ENCODE results near the gene AP2S1. TPM values are rescaled to one million over a fixed set of nuclear protein-coding genes. Genes with fewer than 3 reads are reported as not detected.
"Not testable (repeated sequence)": the region's sequence is repeated elsewhere in the genome, so short reads cannot be mapped to it uniquely, and the experiment has no call there.

The AP2S1 gene
- total RNA-seq, 1 donor from 2014 or later: 172 TPM

DNA sequence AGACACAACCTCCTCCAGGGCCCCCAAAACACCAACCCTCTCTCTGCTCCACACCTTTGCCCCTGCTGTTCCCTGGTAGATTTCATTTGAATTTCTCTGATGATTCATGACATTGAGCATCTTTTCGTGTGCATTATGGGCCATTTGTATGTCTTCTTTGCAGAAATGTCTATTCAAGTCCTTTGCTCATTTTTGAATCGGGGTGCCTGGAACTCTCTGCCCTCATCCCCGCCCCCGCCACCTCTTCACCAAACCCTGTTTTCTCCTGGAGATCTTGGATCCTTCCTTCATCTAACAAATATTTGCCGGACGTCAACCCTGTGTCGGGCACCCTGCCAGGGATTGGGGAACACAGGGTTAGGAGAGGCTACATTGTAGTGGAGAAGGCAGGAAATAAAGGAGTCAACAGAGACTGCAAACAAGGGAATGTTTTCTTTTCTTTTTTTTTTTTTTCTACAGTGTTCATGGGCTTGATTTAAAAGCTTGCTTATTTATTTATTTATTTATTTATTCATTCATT is 36.7 kb downstream of the AP2S1 start:
- H3K4me3 ChIP-seq (ENCODE audit: low read depth, low read length): no peak overlapping the region
- TF ChIP-seq, protein P1, sequence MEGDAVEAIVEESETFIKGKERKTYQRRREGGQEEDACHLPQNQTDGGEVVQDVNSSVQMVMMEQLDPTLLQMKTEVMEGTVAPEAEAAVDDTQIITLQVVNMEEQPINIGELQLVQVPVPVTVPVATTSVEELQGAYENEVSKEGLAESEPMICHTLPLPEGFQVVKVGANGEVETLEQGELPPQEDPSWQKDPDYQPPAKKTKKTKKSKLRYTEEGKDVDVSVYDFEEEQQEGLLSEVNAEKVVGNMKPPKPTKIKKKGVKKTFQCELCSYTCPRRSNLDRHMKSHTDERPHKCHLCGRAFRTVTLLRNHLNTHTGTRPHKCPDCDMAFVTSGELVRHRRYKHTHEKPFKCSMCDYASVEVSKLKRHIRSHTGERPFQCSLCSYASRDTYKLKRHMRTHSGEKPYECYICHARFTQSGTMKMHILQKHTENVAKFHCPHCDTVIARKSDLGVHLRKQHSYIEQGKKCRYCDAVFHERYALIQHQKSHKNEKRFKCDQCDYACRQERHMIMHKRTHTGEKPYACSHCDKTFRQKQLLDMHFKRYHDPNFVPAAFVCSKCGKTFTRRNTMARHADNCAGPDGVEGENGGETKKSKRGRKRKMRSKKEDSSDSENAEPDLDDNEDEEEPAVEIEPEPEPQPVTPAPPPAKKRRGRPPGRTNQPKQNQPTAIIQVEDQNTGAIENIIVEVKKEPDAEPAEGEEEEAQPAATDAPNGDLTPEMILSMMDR (conservative IDR thresholded peaks at IDR 0.05; ENCODE audit: low read depth, low read length): no peak
- no peak for DNase-seq (ENCODE audit: low read depth)

DNA sequence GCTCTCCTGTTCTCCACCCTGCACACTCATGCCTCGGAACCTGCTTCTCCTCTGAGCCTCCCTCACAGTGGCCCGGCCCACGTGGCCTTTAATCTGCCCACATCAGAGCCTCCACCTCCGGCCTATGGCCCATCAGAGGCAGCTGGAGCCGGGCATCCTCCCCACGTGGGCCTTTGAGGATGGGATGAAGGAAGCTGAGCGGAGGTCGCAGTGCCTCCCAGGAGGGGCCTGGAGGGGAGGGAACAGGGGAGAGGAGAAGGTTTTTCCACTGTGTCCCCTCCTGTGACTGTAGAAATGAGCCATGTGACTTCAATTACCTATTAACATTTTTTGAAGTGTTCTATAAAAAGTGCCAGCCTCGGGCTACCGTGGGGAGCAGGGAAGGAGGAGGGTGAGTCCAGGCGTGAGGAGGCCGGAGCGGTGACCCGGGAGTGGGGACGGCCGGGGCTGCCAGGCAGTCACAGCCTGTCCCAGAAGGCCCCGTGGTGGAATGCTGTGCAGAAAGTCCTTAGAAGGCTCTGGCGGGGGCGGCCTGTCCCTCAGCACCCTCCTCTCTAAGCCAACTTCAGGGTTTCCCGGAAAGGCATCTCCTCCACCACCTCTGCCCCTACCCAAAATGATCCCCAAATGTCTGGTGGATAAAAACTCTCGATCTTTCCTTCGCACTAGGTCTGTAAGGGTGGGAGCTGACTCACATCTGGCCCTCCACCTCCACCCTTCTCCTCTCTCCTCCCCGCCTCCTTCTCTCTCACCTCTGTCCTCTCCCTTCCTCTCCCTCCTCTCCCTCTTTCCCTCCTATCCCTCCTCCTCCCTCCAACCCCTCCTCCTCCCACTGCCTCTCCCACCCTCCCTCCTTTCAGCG is 37.4 kb downstream of the AP2S1 start:
- no peak for DNase-seq (ENCODE audit: low read depth)
- TF ChIP-seq, protein P1 (conservative IDR thresholded peaks at IDR 0.05; ENCODE audit: low read depth, low read length): no peak

DNA sequence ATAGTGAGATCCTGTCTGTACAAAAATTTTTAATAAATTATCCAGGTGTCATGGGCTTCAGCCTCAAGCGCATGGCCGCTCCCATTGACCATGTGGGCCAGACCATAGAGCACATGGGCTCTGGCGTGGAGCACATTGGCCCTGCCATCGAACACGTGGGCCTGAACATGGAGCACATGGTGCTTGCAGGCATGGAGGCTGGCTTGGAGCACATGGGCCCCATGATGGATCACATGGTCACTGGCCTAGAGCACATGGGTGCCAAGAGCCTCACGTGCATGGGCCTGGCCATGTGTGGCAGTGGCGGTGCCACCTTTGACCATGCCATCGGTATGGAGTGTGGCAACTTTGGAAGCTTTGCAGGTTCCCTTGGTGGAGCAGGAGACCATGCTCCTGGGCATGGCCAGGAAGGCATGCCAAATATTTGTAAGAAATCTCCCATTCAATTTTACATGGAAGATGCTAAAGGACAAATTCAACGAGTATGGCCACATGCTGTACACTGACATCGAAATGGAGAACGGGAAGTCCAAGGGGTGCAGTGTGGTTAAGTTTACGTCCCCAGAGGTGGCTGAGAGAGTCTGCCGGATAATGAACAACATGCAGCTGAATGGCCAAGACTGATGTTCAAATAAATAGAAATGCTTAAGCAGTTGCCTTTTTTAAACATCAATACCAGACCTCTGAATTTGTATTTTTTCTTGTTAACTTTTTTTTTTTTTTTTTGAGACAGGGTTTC is 40.9 kb downstream of the AP2S1 start:
- TF ChIP-seq, protein P1 (conservative IDR thresholded peaks at IDR 0.05; ENCODE audit: low read depth, low read length): no peak
- no peak overlapping the region for H3K4me3 ChIP-seq (ENCODE audit: low read depth, low read length)
- no peak for DNase-seq (ENCODE audit: low read depth)

More for the DNA sequence above, 37.4 kb downstream of the AP2S1 start:
- no peak overlapping the region for H3K4me3 ChIP-seq (ENCODE audit: low read depth, low read length)

DNA sequence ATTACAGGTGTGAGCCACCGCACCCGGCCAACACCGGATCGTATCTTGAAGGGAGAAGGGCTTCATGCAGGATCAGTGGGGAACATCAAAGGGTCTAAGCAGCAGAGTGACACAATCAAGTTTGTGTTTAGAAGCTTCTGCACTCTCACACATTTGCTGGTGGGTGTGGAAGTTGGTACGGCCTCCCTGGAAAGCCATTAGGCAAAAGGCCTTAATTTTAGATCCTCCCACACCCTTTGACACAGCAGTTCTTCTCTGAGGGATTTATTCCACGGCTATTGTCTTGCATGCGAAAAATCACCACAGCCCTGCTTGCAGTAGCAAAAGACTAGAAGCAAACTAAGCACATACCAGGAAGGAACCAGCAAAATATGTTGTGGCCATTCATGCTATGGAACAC is 44.0 kb downstream of the AP2S1 start:
- TF ChIP-seq, protein P1 (conservative IDR thresholded peaks at IDR 0.05; ENCODE audit: low read depth, low read length): no peak

DNA sequence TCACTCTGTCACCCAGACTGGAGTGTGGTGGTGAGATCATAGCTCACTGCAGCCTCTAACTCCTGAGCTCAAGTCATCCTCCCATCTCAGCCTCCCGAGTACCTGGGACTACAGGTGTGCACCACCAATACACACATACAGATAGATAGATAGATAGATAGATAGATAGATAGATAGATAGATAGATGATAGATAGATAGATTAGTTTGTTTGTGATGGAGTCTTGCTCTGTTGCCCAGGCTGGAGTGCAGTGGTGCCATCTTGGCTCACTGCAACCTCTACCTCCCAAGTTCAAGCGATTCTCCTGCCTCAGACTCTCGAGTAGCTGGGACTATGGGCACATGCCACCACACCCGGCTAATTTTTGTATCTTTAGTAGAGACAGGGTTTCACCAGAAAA is 46.2 kb downstream of the AP2S1 start:
- DNase-seq (ENCODE audit: low read depth); H3K4me3 ChIP-seq (ENCODE audit: low read depth, low read length): not testable (repeated sequence)

More for the DNA sequence above, 44.0 kb downstream of the AP2S1 start:
- DNase-seq (ENCODE audit: low read depth): no peak
- H3K4me3 ChIP-seq (ENCODE audit: low read depth, low read length): no peak overlapping the region

DNA sequence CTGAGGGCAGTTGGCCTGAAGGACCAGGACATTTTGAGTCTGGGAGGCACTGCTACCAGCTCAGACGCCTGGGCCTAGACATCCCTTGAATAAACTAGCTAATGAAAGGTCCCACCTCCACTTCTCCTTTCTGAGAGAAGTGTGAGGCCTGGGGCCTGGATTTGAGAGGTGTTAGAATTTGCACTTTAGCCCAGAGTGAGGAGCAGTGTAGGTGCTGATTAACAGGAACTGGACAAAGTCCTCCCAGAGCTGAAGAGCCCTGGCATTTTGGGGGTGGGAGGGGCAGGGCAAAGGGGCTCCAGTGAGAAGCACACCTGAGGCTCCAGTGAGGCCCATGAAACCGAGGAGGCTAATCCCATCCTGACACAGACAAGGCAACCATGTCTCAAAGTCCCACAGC is 47.1 kb downstream of the AP2S1 start:
- TF ChIP-seq, protein P1 (conservative IDR thresholded peaks at IDR 0.05; ENCODE audit: low read depth, low read length): no peak
- DNase-seq (ENCODE audit: low read depth): no peak
- no peak overlapping the region for H3K4me3 ChIP-seq (ENCODE audit: low read depth, low read length)

DNA sequence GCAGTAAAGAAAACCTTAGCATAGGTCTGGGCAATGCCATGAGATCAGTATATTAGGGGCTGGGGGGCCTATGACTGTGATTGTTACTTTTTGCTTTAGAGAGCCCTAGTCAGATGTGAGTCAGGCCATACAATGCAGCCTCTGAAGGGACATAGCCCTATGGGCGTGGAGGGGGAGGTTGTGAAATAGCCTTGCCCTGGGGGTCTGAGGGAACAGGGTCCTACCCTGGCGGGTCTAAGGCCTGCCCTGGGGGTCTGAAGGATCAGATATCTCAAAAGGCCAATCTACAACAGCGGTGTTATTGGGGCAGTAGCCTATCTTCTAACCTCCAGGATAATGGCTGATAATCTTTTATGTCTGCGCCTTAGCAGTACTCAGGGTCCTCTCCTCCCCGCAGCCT is 48.5 kb downstream of the AP2S1 start:
- TF ChIP-seq, protein P1 (conservative IDR thresholded peaks at IDR 0.05; ENCODE audit: low read depth, low read length): no peak
- no peak for DNase-seq (ENCODE audit: low read depth)
- H3K4me3 ChIP-seq (ENCODE audit: low read depth, low read length): no peak overlapping the region

Data from epithelial cell of proximal tubule (primary cell).